ES-I3 (cell line): Measurements from ENCODE around the gene GNB1.

Experiments used
- H3K36me3 ChIP-seq: 2 replicates; pipeline ENCODE4 v1.6.1; 2013; ENCODE audit warnings: mild to moderate bottlenecking, low read length, control low read depth, moderate library complexity; ENCODE audit not compliant: insufficient read depth
- H3K4me1 ChIP-seq: 2 replicates; pipeline ENCODE4 v1.6.1; 2013; ENCODE audit warnings: mild to moderate bottlenecking, control low read depth, low read length; ENCODE audit not compliant: insufficient read depth
- H3K9ac ChIP-seq: 2 replicates; pipeline ENCODE4 v1.6.1; 2013; ENCODE audit warnings: low read depth, mild to moderate bottlenecking, low read length, moderate library complexity
- H3K9me3 ChIP-seq: 2 replicates; pipeline ENCODE4 v1.6.1; 2013; ENCODE audit warnings: mild to moderate bottlenecking, low read length, moderate library complexity; ENCODE audit not compliant: control insufficient read depth, insufficient read depth

Gene GNB1

DNA sequence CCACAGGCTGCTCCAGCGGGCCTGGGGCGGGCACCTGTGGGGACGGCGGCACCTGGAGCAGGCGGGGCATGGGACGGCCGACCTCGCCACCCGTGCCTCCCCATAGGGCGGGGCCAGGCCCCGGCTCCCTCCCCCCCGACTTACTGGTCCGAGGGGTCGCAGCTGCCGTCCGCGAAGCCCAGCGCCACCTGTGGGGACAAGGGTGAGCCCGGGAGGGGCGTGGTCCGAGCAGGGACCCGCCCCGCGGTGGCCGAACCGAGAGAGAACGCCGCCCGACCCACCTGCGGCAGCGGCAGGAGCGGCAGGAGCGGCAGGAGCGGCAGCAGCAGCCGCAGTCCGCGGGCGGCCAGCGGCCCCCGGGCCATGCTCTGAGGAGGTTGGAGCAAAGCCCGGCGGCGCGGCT lies 28.0 kb upstream of the GNB1 start, which contains the start of gene TMEM52:
TMEM52 (minus strand) TSS at position 379 of the 403 bp plus-strand sequence; CDS start at position 365, 14 bp downstream.
- Histone ChIP-seq H3K9me3 (no peaks in the 10 kb centered on the region), H3K9ac (peak within 1 kb of the TSS; percentile 64), H3K36me3 (no peaks in the 10 kb centered on the region), H3K4me1 (peaks cover 6% of the 10 kb centered on the region; the same call in 1 of the 2 replicates)

DNA sequence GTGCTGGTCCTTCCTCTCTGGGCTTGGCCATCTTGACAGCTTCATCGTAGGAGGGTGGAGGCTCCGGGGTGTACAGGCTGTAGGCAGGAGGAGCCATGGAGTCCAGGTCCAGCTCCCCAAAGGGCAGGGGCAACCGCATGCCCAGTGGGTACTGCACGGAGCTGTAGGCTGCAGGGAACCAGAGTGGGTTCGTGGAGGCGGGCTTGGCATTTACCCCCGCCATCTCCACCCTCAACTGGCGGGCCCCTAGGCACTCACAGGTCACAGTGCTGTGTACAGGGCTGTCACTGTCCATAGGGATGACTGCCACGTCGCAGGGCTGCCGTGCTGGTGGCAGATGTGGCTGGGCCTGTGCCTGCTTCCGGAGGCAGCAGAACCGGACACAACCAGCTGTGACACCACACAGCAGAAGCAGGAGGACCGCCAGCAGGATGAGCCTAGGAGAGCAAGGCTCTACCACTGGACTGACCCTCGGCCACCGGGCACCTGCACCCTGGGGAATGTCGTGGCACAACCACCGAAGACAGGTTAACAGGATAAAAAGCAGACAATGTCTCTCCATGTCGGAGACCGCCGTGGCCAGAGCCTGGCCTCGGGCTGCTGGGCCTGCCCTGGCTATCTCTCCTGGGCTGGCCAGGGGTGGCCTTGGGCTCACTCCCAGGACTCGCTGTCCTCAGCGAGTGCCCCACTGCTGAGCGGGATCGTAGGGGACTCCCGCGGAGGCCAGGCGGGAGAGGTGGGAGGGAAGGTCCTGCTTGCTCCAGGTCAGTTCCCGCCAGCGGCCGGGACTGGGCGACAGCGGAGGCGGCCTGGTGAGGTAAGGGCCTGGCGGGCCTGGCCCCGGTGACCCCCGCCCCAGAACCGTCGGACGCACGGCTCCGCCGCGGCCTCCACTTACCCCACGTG lies 27.4 kb upstream of the GNB1 start:
- H3K9me3 ChIP-seq, result no peaks in the 10 kb centered on the region
- H3K36me3 ChIP-seq, result no peaks in the 10 kb centered on the region
- peak overlapping the region; percentile 64 for H3K9ac ChIP-seq
- peaks cover 6% of the 10 kb centered on the region; the same call in 1 of the 2 replicates for H3K4me1 ChIP-seq

DNA sequence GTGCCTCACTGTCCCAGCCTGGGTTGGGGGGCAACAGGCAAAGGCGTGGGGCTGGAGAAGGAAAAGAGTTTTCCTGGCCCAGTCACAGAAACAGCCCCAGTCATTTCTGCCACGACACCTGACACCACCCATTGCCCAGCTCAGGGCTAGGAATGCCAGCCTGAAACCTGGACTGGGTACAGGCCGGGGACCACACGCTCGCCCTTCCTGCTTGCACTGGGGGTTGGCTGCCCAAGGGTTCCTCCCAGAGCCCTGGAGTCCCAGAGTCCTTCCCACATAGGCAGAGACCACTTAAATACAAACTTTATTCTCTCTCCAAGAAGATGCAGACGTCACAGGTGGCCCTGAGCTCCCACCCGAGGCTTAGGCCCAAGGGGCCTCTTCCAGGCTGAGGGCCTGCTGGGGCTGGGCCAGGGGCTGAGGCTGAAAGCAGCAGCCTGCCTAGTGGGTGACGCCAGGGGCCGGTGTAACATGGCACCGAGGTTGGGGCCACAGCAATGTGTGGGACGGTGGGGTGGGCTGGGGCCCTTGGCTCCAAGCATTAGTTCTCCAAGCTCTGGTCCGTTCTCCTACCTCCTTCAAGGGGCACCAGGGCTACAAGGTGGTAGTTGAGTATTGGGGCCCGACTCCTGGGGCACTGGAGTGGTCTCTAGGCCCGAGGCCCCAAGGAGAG lies 26.6 kb upstream of the GNB1 start:
- H3K9ac ChIP-seq, result no peak overlapping the region
- no peaks in the 10 kb centered on the region for H3K36me3 ChIP-seq
- peaks cover 6% of the 10 kb centered on the region; the same call in 1 of the 2 replicates for H3K4me1 ChIP-seq
- H3K9me3 ChIP-seq, result no peaks in the 10 kb centered on the region

DNA sequence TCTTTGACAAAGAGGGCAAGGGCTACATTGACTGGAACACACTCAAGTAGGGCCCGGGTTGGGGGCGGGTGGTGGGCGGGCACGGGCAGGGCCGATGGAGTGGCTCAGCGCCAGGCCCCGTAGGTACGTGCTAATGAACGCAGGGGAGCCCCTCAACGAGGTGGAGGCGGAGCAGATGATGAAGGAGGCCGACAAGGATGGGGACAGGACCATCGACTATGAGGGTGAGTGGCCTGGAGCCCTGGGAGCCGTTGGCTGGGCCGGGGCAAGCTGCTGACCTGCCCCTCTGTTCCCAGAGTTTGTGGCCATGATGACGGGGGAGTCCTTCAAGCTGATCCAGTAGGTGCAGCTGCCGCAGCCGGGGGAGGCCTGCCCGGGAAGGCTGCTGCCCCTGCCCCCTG lies 26.0 kb upstream of the GNB1 start:
- H3K9ac ChIP-seq, result no peak overlapping the region
- H3K9me3 ChIP-seq, result no peaks in the 10 kb centered on the region
- H3K36me3 ChIP-seq, result no peaks in the 10 kb centered on the region
- peaks cover 6% of the 10 kb centered on the region; the same call in 1 of the 2 replicates for H3K4me1 ChIP-seq

DNA sequence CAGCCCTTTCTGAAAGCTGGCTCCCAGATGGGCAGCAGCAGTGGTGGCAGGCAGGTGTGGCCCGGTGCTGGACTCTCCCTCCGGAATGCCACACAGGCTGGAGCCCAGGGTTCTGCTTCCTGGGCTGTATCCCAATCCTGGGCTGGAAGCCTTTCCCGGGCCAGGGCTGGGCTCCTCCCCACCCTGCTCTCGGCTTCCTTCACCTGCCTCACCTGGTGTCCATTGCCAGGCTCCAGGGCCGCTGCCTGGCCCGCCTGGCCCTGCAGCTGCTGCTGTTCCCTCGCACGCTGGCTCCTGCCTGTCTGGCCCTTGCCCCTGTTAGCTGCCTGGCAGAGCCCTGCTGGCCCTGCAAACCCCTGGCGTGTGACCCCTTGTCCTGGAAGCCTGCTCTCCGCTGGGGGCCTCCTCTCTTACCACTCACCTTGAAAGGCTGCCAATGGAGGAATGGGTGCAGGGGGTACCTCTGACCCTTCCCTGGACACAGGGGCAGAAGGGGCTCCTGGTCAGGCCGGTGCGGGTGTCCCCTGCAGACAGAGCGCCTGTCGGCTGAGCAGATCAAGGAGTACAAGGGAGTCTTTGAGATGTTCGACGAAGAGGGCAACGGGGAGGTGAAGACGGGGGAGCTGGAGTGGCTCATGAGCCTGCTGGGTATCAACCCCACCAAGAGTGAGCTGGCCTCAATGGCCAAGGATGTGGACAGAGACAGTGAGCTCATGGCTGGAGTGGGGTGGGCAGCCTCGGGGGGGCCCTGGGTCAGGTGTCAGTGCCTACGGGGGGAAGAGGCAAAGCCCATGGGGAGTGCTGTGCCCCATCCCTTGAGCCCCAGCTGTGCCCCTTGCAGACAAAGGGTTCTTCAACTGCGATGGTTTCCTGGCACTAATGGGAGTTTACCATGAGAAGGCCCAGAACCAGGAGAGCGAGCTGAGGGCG lies 25.3 kb upstream of the GNB1 start:
- no peak overlapping the region for H3K9ac ChIP-seq
- H3K4me1 ChIP-seq, result peaks cover 6% of the 10 kb centered on the region; the same call in 1 of the 2 replicates
- H3K9me3 ChIP-seq, result no peaks in the 10 kb centered on the region
- no peaks in the 10 kb centered on the region for H3K36me3 ChIP-seq

DNA sequence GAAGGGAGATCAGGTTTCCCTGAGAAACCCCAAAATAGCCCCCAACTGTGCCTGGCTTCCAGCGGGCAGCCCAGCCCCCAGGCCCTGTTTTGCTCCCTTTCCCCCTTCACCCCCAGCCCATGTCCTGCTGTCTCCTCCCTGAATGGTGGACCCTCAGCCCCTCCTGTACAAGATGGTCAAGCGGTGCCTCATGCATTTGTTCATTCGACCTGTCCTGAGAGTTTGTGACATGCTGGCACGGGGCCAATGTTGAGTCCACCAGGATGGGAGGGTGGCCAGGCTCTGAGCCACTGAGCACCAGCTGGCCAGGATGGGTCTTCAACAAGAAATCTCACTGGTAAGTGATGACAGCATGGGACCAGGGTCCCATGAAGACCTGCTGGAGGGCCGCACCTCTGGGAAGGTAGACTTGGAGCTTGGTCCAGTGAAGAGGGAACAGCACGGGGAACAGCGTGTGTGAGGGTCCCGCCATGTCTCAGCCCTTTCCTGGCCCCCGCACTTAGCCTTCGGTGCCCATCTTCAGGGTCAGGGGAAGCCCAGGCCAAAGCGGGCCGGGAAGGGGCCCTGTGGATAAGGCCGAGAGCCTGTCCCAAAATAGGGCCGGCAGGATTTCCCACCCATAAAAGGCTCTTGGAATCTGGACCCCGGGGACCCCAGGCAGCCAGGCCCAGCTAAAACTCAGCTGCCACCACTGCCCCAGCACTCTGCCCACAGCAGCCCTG lies 24.2 kb upstream of the GNB1 start, which contains the start of gene CALML6:
CALML6 (plus strand) TSS at position 290 of the 722 bp plus-strand sequence; CDS start at position 311, 21 bp downstream.
- no peaks in the 10 kb centered on the region for H3K36me3 ChIP-seq
- no peak within 1 kb of the TSS for H3K9ac ChIP-seq

DNA sequence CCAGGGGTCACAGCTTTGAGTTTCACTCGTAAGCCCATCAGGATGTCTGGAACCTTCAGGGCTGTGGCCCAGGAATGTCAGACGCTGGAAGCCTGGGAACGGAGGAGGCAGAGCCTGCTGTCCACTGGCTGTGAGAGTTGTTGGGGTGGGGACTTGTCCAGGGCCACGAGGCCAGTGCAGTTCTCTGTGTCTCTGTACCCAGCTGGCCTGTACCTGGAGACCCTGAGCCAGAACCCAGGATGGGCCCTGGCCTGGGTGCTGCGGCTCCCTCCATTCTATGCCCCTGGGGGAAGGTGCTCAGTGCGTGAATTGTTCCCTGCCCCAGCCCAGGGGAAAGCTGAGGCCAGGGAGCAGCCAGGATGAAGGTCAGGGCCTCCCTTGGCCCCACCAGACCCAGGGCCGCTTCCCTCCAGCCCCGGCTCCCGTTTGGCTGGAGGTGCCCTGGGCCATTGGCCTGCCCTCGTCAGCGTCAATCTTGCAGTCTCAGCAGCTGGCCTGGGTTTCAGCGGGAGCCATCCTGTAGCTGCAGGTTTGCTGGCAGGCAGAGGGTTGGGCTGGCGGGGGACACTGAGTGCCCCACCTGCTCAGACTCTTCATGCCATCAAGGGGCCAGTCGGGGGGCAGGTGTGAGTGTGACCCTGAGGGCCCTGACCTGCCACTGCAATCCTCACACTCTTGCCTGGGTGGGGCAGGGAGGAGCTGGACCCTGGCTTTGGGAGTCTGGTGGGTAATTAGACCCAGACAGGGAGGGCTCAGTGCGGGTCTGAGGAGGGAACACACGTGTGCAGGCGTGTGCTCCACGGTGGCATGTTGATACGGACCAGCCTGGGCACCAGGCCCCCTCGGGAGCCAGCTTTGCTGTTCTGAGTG lies 23.4 kb upstream of the GNB1 start:
- H3K4me1 ChIP-seq, result peaks cover 3% of the 10 kb centered on the region
- H3K36me3 ChIP-seq, result no peaks in the 10 kb centered on the region
- H3K9me3 ChIP-seq, result no peaks in the 10 kb centered on the region
- H3K9ac ChIP-seq, result no peak overlapping the region

More for the DNA sequence above, 24.2 kb upstream of the GNB1 start, which contains the start of gene CALML6:
- Histone ChIP-seq H3K4me1 (peaks cover 7% of the 10 kb centered on the region), H3K9me3 (no peaks in the 10 kb centered on the region)

DNA sequence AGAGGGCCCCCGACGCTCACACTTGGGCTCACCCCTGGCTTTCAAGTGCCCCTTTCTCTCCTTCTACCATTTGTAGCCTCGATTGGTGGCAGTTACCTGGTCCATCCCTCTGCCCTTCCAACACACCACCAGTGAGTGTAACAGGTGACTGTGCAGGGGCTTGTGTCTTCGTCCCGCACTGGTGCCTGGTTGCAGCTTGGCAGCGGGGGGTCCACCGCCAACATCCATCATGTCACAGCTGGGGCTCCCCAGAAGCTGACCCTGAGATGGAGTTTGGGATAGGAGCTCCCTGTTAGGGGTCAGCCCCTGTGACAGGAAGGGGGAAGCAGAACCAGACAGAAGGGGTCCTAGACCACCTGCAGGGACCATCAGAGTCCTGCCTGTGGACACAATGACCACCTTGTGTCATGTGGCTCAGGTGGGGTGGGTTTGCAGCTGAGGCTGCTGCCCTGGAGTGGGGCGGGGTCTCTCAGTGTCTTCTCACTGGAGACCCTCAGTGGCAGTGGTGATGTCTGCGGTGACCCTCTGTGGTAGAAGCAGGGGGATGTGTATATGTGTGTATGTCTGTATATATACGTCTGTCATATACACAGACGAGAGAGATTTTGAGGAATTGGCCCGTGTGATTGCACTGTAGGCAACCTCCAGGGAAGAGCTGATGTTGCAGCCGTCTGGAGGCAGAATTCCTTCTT lies 20.6 kb upstream of the GNB1 start:
- Histone ChIP-seq H3K4me1 (peaks cover 3% of the 10 kb centered on the region), H3K9me3 (no peaks in the 10 kb centered on the region), H3K9ac (no peak overlapping the region), H3K36me3 (no peaks in the 10 kb centered on the region)

DNA sequence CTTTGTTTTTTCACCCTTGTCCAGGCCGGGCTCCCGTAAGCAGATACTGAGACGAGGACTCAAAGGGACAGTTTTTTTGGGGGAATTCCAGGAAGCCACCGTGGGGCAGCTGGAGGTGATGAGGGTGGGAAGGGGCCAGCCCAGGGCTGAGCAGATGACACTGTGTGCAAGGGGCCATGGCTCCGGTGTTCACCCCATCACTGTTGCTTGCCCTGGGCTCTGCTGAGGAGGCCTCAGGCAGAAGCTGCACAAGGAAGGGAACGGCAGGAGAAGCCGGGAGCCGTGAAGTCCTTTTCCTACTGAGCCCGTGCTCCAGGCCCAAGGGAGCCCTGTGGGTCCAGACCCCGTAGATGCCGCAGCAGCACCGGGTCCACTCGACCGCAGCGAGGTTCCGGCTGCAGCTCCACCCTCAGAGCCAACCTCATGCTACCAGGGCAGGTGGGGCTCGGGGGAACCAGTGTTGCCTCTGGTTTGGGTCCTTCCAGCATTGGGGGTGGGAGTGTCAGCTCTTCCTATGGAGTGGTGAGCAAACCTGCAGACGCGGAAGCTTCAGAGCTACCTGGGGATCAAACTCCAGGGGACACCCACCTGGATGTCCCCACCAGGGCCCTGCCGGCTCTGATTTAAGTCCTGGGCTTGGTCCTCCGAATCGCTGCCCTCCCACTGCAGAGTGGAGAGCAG lies 19.9 kb upstream of the GNB1 start:
- Histone ChIP-seq H3K9ac (peak overlapping the region; percentile 82; the same call in 1 of the 2 replicates), H3K4me1 (peaks cover 3% of the 10 kb centered on the region), H3K9me3 (no peaks in the 10 kb centered on the region), H3K36me3 (no peaks in the 10 kb centered on the region)

DNA sequence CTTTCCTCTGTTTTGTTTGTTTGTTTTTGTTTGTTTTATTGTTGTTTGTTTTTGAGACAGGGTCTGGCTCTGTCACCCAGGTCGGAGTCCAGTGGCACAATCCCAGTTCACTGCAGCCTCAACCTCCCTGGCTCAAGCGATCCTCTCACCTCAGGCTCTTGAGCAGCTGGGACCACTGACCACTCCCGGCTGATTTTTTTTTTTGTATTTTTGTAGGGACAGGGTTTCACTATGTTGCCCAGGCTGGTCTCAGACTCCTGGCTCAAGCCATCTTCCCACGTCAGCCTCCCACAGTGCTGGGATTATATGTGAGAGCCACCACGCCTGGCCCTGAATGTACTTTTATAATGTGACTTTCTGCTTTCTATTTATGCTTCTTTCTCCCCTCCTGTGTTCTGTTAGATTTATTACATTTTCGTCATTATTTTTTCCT lies 19.2 kb upstream of the GNB1 start:
- Histone ChIP-seq H3K36me3 (no peaks in the 10 kb centered on the region), H3K9me3 (no peaks in the 10 kb centered on the region), H3K4me1 (peaks cover 3% of the 10 kb centered on the region), H3K9ac (peak overlapping the region; percentile 82)

DNA sequence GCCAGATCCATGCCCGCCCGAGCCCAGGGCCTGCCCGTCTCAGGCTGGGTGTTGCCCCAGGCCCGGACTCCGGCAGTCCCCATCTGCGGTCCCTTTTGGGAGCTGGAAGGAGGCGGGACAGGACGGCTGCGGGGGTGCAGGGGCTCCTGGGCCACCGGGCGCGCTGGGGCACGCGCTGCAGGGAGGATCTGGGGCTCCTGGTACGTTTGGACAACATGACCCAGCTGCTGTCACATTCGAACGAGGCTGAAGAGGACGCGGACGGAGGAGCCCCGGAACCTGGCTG lies 17.6 kb upstream of the GNB1 start:
- peak overlapping the region; percentile 94 for H3K9ac ChIP-seq
- H3K4me1 ChIP-seq, result peaks cover 3% of the 10 kb centered on the region
- no peaks in the 10 kb centered on the region for H3K9me3 ChIP-seq
- no peaks in the 10 kb centered on the region for H3K36me3 ChIP-seq
